ENCODE data around the gene PLK5. TPM values are rescaled to one million over a fixed set of nuclear protein-coding genes. Genes with fewer than 3 reads are reported as not detected.
"Not testable (repeated sequence)": the region's sequence is repeated elsewhere in the genome, so short reads cannot be mapped to it uniquely, and the experiment has no call there.

The PLK5 gene
- total and polyA plus RNA-seq, 2 donors (not counting 1 experiment from before 2014, with no cell fraction given) = not detected

GRCh38 chr19:1496714-1497577 is 26.9 kb upstream of the PLK5 start:
- no peak for DNase-seq (ENCODE audit: low read depth in 2 of 2)
- Histone ChIP-seq H3K9me3 (ENCODE audit: control insufficient read depth, insufficient read depth, low read depth, low read length) (no peaks in the 10 kb centered on the region), H2AFZ (ENCODE audit: low read length) (no peak overlapping the region), H3K9ac (ENCODE audit: insufficient read depth, low read length) (no peak overlapping the region), H3K4me2 (ENCODE audit: extremely low read depth, insufficient read depth, low read length) (no peak overlapping the region), H4K20me1 (ENCODE audit: control insufficient read depth, extremely low read depth, insufficient read depth, low read length) (no peaks in the 10 kb centered on the region), H3K27ac (ENCODE audit: insufficient read depth, low read length) (no peak overlapping the region), H3K4me3 (replicated peaks in 1 of 4; ENCODE audit: control extremely low read depth in 1 of 4, insufficient read depth in 1 of 4, low read depth in 3 of 4, low read length in 4 of 4) (no peak overlapping the region), H3K79me2 (ENCODE audit: control insufficient read depth, insufficient read depth, low read length) (no peaks in the 10 kb centered on the region), H3K36me3 (ENCODE audit: control insufficient read depth, insufficient read depth, low read length) (no peaks in the 10 kb centered on the region), H3K27me3 (ENCODE audit: control insufficient read depth, insufficient read depth, low read length) (peaks cover 8% of the 10 kb centered on the region), H3K4me1 (ENCODE audit: control insufficient read depth, extremely low read depth, insufficient read depth, low read length) (no peaks in the 10 kb centered on the region)
- no peak for TF ChIP-seq CTCF (conservative IDR thresholded peaks at IDR 0.05 in 1 of 2, IDR thresholded peaks at IDR 0.05 in 1 of 2; ENCODE audit: low read depth in 1 of 2, low read length in 2 of 2)
- no peak for TF ChIP-seq EZH2 (IDR thresholded peaks at IDR 0.05; ENCODE audit: low read length, missing control alignments)

- Histone ChIP-seq H3K4me2 (ENCODE audit: extremely low read depth, insufficient read depth, low read length) (no peak overlapping the region), H3K4me1 (ENCODE audit: control insufficient read depth, extremely low read depth, insufficient read depth, low read length) (no peaks in the 10 kb centered on the region), H3K36me3 (ENCODE audit: control insufficient read depth, insufficient read depth, low read length) (no peaks in the 10 kb centered on the region), H3K4me3 (replicated peaks in 1 of 4; ENCODE audit: control extremely low read depth in 1 of 4, insufficient read depth in 1 of 4, low read depth in 3 of 4, low read length in 4 of 4) (no peak overlapping the region), H3K9me3 (ENCODE audit: control insufficient read depth, insufficient read depth, low read depth, low read length) (no peaks in the 10 kb centered on the region), H2AFZ (ENCODE audit: low read length) (no peak overlapping the region), H3K9ac (ENCODE audit: insufficient read depth, low read length) (no peak overlapping the region), H3K79me2 (ENCODE audit: control insufficient read depth, insufficient read depth, low read length) (no peaks in the 10 kb centered on the region), H4K20me1 (ENCODE audit: control insufficient read depth, extremely low read depth, insufficient read depth, low read length) (no peaks in the 10 kb centered on the region), H3K27ac (ENCODE audit: insufficient read depth, low read length) (no peak overlapping the region), H3K27me3 (ENCODE audit: control insufficient read depth, insufficient read depth, low read length) (peaks cover 8% of the 10 kb centered on the region)
- TF ChIP-seq CTCF (conservative IDR thresholded peaks at IDR 0.05 in 1 of 2, IDR thresholded peaks at IDR 0.05 in 1 of 2; ENCODE audit: low read depth in 1 of 2, low read length in 2 of 2) (no peak), EZH2 (IDR thresholded peaks at IDR 0.05; ENCODE audit: low read length, missing control alignments) (no peak)
- no peak for DNase-seq (ENCODE audit: low read depth in 2 of 2)
Observed at GRCh38 chr19:1497578-1498235, 26.2 kb upstream of the PLK5 start.

GRCh38 chr19:1499231-1499630 is 24.6 kb upstream of the PLK5 start:
- H2AFZ ChIP-seq (ENCODE audit: low read length); H3K4me3 ChIP-seq (replicated peaks in 1 of 4; ENCODE audit: control extremely low read depth in 1 of 4, insufficient read depth in 1 of 4, low read depth in 3 of 4, low read length in 4 of 4); H3K79me2 ChIP-seq (ENCODE audit: control insufficient read depth, insufficient read depth, low read length); H3K4me2 ChIP-seq (ENCODE audit: extremely low read depth, insufficient read depth, low read length); H3K4me1 ChIP-seq (ENCODE audit: control insufficient read depth, extremely low read depth, insufficient read depth, low read length); H3K36me3 ChIP-seq (ENCODE audit: control insufficient read depth, insufficient read depth, low read length); DNase-seq (ENCODE audit: low read depth in 2 of 2); H3K27me3 ChIP-seq (ENCODE audit: control insufficient read depth, insufficient read depth, low read length); H3K9ac ChIP-seq (ENCODE audit: insufficient read depth, low read length); H4K20me1 ChIP-seq (ENCODE audit: control insufficient read depth, extremely low read depth, insufficient read depth, low read length); H3K9me3 ChIP-seq (ENCODE audit: control insufficient read depth, insufficient read depth, low read depth, low read length); H3K27ac ChIP-seq (ENCODE audit: insufficient read depth, low read length): not testable (repeated sequence)
